Lower leg skin (tissue), 3 donors: ENCODE data around the gene P2RY2.

Experiments used
- CTCF ChIP-seq, 3 donors: fragments of 450-650 bp; IDR thresholded peaks; one replicate each; pipeline ENCODE4 v1.5.1; 2016; ENCODE audit warnings: antibody characterized with exemption in 3 of 3, mild to moderate bottlenecking in 3 of 3, moderate library complexity in 2 of 3
- POLR2A ChIP-seq, 2 donors: fragments of 450-650 bp; IDR thresholded peaks; one replicate each; pipeline ENCODE4 v1.6.1; 2016 to 2017; ENCODE audit warnings: antibody characterized with exemption in 2 of 2, mild to moderate bottlenecking in 1 of 2, moderate library complexity in 1 of 2

GRCh38 chr11:73236854-73237253 is 18.8 kb downstream of the P2RY2 start:
- TF ChIP-seq CTCF (IDR thresholded peaks at IDR 0.05) (no peak), POLR2A (IDR thresholded peaks at IDR 0.05) (no peak)
